ENCODE results near the gene PARVB. TPM values are rescaled to one million over a fixed set of nuclear protein-coding genes. Genes with fewer than 3 reads are reported as not detected.

Gene PARVB
- polyA plus RNA-seq, 3 donors = 14.8 to 75.5 (median 46.2) TPM

DNA sequence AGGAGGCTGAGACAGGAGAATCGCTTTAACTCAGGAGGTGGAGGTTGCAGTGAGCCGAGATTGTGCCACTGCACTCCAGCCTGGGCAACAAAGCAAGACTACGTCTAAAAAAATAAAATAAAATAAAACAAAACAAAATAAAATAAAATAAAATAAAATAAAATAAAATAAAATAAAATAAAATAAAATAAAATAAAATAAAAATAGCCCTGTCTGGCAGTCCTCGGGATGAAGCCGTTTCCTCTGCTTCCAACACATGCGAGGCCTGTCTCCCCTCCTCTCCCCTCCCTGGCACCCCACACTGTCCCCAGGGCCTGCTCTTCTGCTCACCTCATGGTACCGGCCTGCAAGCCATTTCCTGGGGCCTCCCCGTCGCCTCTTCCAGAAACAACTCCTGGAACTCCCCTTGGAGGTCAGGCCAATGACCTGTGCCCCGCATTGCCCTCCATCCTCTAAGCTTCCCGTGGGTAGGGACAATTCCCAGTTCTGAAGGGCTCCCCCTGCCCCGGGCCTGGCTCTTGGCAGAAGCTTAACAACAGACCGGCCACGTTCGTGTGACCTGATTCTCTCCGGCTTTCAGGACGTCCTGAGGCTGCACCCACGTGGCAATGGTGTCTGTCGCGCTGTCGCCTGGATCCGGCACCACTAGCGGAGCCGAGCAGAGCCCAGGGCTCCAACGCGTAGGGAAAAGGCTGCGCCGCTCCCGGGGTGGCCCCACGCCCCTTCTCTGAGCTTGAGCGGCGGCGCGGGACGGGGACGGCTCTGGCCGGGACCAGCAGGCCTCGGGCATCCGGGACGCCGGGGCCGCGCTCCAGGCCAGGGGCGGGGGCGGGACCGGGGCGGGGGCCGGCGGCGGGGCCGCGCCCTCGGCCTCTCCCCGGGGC is 456 bp upstream of the PARVB start:
- WGBS, 3 donors = 9 to 15% (median 10%) methylated on average over 42 to 54 of the region's 54 CpGs

DNA sequence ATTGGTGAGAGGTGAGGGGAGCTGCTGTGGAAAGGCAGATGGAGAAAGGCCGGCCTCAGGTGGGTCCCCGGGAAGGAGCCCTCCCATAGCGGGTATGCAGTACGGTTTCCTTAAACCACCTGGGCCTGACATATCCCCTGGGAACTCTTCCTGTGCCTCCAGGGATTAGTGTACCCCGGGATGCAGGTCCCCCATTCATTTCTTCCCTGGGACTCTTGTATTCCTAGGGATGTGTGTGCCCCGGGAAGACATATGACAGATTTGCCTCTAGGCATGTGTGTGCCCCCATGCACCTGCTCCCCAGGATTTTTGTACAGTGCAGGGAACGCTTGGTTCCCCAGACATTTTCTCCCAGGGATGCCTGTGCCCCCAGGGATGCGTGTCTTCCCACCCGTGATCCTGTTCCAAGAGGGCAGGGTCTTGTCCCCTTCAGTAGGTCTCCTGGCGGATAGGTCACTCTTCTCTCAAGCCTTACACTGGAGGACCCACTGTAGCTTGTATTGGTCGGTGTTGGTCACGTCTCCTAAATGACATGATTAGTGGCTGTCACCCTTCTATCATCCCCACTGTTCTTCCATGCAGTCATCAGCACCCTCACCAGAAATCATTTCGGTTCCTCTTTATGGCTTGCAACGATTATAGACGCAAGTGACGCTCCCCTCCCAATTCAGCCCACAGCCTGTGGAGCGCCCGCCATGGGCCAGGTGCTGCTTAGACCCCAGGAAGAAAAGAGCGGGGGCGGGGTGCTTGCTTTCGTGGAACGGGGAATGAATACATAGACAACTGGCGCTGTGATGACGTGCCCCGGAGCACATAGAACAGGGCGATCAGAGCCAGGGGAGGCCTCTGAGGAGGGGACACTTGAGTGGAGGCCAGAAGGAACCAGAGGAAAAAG is 1.3 kb downstream of the PARVB start:
- WGBS, 3 donors = 67 to 89% (median 71%) methylated on average over 26 of the region's 26 CpGs
- no peak overlapping the region for H3K27ac ChIP-seq (ENCODE audit: low read depth, low read length)

More for the DNA sequence above, 456 bp upstream of the PARVB start:
- H3K27ac ChIP-seq (ENCODE audit: low read depth, low read length) = no peak overlapping the region

DNA sequence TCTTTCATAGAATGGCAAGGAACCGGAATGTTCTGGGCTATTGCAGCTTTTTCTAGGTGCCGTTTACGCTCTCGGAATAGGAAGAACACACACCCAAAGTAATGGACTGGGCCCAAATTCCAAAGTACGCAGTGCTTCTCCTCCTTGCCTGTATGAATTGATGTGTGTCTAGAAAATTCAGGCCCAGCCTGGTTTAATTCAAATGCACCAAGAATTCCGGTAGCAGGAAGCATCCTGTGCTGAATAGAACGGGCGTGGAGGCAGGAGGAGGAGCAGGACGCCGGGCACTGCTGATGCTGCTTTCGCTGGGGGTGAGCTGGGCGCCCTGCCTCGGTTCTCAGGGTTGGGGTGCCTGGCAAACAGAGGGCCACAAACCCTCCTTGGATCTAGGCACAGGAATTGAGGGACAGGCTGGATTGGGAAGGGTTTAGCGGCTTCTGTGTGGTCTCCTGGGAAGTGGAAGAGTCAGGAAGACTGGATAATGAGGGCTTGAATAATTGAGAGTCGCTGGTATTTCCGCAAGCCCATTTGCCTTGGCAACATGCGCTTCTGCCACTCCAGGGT is 2.0 kb downstream of the PARVB start:
- 67 to 87% (median 73%) methylated on average over 17 of the region's 17 CpGs for WGBS, 3 donors
- H3K27ac ChIP-seq (ENCODE audit: low read depth, low read length) = peak overlapping the region; percentile 40

DNA sequence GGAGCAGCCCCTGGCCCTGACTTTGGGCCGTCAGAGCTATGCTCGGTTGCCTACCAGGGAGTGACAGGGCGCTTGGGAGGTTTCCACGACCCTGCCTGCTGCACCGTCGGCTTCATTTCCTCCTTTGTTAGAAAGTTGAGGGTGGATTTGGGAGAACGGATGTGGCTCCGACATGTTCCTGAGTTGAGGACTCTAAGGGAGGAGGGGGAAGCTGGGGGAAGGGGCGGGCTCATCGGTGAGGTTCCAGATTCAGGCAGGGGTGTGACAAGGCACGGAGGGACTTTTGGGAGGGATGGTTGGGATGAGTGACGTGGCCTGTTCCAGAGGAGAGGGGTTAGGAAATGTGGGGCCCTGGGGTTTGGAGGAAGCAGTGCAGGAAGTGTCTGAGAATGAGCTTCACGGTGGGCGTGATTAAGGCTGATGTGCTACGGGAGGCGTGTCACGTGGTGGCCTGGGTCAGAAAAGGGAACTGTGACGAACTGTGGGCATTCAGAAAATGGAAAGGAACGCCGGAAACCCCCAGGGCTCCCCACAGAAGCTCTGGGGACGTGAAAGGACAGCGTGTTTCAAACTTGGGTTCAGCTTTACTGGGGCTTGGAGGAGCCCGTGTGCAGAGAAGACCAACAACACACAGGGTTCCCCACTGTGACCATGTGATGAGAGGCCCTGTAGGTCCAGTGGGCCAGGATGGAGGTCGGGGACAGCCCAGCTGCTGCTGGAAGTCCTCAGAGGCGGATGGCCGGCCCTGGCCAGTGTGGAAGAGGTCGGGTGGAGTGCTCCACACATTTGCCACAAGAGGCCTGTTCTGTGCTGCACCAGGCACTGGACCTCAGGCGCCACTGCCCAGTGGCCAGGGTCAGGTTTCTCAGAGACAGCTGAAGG is 2.8 kb downstream of the PARVB start:
- peak overlapping the region; percentile 40 for H3K27ac ChIP-seq (ENCODE audit: low read depth, low read length)
- 31 to 71% (median 39%) methylated on average over 28 of the region's 28 CpGs for WGBS, 3 donors

DNA sequence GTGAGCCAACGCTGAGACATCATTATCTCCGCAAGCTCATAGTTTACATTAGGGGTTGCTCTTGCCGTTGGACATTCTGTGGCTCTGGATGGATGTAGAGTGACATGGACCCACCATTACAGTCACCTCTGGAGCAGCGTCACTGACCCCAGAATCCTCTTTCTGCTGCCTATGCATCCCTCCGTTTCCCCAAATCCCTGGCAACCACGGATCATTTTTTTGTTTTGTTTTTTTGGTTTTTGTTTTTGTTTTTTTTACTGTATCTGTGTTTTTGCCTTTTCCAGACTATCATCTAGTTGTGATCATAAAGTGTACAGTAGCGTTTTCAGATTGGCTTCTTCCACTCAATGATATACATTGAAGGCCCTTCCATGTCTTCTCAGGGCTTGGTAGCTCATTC is 4.0 kb downstream of the PARVB start:
- no peak overlapping the region for H3K27ac ChIP-seq (ENCODE audit: low read depth, low read length)
- 78 to 87% (median 85%) methylated on average over 7 of the region's 7 CpGs for WGBS, 3 donors

DNA sequence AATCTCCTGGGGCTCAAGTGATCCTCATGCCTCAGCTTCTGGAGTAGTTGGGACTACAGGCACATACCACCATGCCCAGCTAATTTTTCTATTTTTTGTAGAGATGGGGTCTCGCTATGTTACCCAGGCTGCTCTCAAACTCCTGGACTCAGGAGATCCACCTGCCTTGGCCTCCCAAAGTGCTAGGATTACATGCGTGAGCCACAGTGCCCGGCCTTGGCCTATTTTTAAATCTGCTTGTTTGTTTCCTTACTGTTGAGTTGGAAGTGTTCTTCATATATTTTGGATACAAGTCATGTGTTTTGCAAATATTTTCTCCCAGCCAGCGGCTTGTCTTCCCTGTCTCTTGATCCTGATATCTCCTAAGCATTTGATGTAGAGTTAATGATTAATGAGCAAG is 5.0 kb downstream of the PARVB start:
- H3K27ac ChIP-seq (ENCODE audit: low read depth, low read length) = no peak overlapping the region
- 54 to 89% (median 84%) methylated on average over 4 of the region's 4 CpGs for WGBS, 3 donors

DNA sequence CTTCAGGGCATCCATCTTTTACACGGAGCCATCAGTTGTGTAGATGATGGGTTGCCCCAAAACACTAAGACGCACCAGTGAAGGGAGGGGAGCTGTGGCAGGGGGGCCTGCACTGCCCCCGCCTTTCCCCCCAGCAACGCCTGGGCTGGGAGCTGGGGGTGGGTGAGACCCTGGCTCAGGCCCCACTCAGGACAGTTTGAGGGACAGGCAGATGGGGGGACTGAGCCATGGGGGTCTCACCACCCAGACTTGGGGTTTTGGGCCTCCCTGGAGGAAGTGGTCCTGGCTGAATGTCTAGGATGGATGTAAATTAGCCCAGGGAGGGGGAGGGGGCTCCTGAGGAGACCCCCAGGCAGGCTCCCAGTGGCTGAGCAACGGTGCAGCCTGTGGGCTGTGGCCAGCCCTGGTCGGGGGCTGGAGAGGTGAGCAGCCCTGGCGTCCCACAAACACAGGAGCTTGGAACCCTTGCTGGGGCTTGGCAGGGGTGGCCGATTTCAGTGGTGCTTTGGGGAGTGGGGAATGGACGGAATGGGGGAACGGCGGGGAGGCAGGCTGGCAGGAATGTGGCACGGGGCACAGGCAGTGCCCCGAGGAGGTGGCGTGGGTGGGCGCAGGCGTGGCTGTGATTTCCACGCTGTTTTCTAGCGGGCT is 6.1 kb downstream of the PARVB start:
- 90 to 95% (median 93%) methylated on average over 18 of the region's 18 CpGs for WGBS, 3 donors
- no peak overlapping the region for H3K27ac ChIP-seq (ENCODE audit: low read depth, low read length)

DNA sequence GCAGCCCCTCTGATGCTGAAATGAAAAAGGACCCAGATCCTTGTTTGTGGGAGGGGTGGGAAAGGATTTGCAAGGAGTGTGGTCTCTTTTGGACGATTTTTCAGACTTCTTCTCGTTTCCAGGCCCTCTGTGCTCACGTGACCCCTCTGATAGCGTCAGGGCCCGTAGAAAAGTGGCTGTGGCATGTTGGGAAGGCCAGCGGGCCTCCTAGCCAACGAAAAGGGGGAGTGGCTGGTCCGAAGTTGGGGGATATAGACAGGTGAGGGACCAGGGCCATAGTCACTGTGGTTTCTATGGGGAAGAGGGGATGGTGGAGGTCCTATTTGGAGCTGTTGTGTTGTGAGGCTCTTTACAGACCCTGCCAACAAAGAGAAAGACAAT is 6.6 kb downstream of the PARVB start:
- no peak overlapping the region for H3K27ac ChIP-seq (ENCODE audit: low read depth, low read length)
- 58 to 77% (median 73%) methylated on average over 8 of the region's 8 CpGs for WGBS, 3 donors

DNA sequence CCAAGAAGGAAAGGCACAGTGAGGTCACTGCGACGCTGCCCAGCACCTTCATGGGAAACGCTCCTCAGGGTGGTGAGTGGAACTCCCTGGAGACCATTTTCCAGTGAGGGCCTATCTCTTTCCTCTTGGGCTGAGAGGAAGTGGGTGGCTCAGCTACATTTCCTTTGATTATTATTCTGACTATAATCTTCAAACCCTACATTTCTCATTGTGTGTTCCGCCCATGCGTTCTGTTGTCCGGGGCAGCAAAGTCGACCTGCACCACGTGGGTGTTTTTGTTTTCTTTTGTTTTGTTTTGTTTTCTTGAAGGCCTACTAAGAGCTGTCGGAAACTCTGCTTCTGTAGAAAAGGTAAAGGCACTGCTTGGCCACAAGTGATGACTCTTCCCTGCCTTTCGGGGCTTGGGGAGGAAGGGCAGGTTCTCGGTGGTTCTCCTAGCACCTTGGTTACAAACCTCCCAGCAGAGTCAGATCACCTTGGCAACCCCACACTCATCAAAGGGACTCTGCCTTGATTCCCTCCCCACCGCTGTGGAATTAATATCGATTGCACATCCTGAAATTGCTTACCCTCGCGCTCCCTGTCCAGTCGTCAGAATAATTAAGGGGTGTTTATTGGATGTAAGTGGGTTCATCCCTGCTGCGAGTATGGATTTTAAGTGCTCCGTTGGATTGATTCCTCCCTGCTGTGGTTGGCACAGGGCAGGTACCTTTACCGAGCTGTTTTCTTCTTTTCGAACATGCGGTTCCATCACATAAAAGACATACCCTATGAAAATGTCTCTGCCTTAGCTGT is 7.3 kb downstream of the PARVB start:
- WGBS, 3 donors = 60 to 78% (median 62%) methylated on average over 21 of the region's 21 CpGs
- no peak overlapping the region for H3K27ac ChIP-seq (ENCODE audit: low read depth, low read length)

DNA sequence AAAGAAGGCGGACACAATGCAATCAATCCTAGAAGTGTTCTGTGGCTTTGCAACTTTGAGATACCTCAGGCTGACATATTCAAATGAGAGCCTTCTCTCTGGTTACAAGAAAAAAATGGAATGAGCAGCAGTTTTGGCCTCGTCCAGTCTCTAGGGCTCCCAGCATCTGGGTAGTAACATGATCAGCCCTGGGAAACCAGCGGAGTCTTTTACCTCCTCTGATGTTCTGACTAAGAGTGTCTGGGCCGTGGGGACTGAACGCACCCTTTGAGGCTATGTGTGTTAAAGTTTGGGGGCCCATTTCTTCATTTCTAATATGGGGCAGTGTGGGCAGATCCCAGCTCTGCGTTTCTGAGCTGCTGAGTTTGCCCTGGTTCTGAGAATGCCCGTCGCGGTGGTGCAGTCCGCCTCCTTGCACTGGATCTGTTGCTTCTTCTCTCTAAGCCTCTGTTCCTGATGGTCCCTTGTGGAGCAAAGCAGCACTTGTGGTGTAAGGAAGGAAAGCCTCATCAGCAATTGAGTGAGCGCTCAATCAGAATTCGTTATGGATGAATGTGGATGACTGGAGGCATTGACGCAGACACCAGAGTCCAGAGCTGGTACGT is 8.1 kb downstream of the PARVB start:
- H3K27ac ChIP-seq (ENCODE audit: low read depth, low read length) = no peak overlapping the region

DNA sequence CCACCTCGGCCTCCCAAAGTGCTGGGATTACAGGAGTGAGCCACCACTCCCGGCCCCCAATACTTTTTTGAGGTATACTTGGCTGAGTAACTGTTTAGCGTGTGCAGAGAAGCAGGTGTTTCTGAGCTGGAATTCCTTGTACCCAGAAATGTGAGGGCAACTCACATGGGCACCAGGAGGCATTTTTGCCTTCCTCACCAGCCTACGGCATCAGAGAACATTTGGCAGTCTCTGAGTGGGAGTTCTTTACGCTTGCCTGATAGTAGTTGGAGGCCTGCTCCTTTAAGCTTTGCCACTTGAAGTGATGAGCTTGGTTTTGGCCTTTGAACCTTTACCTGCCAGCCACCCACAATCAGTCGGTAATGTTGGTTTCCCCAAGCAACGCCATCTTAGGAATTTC is 9.2 kb downstream of the PARVB start:
- H3K27ac ChIP-seq (ENCODE audit: low read depth, low read length) = no peak overlapping the region
- 83 to 92% (median 89%) methylated on average over 7 of the region's 7 CpGs for WGBS, 3 donors

More for the DNA sequence above, 8.1 kb downstream of the PARVB start:
- WGBS, 3 donors = 73 to 83% (median 78%) methylated on average over 14 of the region's 14 CpGs

DNA sequence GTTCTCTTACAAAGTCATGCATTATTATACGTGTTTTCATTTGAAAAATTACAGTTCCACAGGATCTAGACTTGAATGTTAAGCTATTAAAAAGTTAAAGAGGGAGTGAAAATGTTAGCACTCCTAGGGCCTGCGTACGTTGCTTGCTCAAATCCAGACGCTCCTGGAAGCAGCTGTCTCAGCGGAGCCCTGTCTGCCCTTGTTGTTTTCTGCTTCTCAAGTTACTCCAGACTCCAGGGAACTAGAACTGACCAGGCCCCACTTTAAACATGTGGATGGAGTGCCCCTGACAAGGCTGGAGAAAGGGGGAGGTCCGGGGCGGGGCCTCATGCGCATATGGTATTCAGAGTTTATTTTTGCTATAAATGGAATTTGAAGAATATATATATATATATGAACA is 9.6 kb downstream of the PARVB start:
- no peak overlapping the region for H3K27ac ChIP-seq (ENCODE audit: low read depth, low read length)

DNA sequence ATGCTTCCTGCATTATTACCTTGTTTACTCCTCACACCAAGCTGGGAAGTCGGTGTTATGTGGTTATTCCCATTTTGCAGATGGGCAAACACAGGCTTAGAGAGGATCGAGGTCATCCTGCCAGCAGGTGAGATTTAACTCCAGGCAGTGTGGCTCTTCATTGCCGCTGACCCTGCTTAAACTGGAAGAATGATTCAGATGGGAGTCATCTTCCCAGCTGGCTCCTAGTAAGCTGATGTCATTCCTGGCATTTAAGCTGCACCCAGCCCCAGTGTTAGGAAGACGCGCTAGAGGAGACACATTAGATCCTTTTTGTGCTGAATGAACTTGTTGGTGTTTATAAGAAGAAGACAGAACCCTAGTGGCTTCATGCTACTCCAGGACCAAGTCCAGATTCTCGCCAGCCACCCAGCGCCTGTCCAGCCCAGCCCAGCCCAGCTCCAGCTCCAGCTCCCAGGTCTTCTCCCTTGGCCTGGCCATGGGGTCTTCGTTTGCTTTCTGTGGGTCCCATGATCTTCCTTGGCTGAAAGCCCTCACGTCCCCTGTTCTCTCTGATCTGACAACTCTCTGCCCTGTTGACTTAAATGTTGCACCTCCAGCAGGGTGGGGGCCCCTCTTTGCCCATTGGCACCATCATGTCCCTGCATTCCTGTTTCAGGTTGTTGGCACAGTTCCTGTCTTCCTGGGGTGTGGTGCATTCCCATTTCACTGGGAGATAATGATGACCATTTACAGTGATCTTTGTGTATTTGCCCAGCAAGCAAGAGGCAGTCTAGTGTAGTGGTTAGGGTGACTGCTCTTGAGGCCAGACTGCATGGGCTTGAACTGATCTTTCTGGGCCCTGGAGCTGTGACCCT is 13.6 kb downstream of the PARVB start:
- WGBS, 3 donors = 58 to 75% (median 64%) methylated on average over 9 of the region's 9 CpGs
- no peak overlapping the region for H3K27ac ChIP-seq (ENCODE audit: low read depth, low read length)

More for the DNA sequence above, 9.6 kb downstream of the PARVB start:
- WGBS, 3 donors = 62 to 69% (median 63%) methylated on average over 8 of the region's 8 CpGs

DNA sequence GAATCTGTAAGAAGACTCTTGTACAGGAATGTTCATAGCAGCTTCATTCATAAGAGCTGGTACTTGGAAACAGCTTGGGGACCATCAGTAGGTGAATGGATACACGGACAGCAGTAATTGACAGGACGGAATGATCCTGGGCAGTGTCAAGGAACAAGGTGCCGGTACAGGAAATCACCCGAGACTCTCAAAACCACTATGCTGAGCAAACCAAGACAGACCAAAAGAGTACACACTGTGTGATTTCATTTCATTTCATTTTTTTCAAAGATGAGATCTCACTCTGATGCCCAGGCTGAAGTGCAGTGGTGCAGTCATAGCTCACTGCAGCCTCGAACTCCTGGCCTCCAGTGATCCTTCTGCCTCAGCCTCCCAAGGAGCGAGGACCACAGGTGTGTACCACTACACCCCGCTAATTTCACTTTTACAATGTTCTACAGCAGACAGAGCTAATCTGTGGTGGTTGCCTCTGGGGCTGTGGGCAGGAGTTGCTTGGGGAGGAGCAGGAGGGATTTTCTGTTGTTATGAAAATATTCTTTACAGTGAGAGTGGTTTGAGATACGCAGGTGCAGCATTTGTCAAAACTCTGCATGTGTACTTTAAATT is 15.6 kb downstream of the PARVB start:
- WGBS, 3 donors = 86 to 95% (median 92%) methylated on average over 8 of the region's 8 CpGs
- H3K27ac ChIP-seq (ENCODE audit: low read depth, low read length) = no peak overlapping the region
